ENCODE measurements around the gene PRKD1. TPM values are rescaled to one million over a fixed set of nuclear protein-coding genes. Genes with fewer than 3 reads are reported as not detected.

PRKD1 gene
- total and polyA plus RNA-seq, 10 of the 15 experiments (the other 5 are each of a cell fraction or from before 2014, with no cell fraction given) = 0.02 to 0.56 TPM; not detected in 8

- H3K9me3 ChIP-seq (replicated peaks; ENCODE audit: control insufficient read depth, insufficient read depth, low read length) = no peaks in the 10 kb centered on the region
- no peaks in the 10 kb centered on the region for H4K20me1 ChIP-seq (ENCODE audit: control insufficient read depth, insufficient read depth)
- FAIRE-seq = no peak
- 97% methylated on average over 2 of the region's 2 CpGs for WGBS (ENCODE audit: insufficient coverage, insufficient replicate concordance, low lambda C conversion rate, missing lambda C conversion rate)
- H3K4me1 ChIP-seq (ENCODE audit: control insufficient read depth, insufficient read depth, low read length) = no peaks in the 10 kb centered on the region
- ChIA-PET CTCF (interaction anchor here (1.0 kb wide), 1 partner anchor 669 kb away, joined by 4 read pairs; no protein-coding TSS in a partner anchor), RAD21 (ENCODE audit: unreplicated experiment) (no interaction called here), POLR2A (no interaction called here), SMC1A (ENCODE audit: uncharacterized antibody, unreplicated experiment) (interaction anchor here (1.6 to 1.9 kb wide), 2 partner anchors 8 to 898 kb away, joined by 3 to 4 read pairs; no protein-coding TSS in a partner anchor)
- H3K4me2 ChIP-seq (ENCODE audit: control insufficient read depth, insufficient read depth) = no peak overlapping the region
- TF ChIP-seq SP1 (IDR thresholded peaks at IDR 0.05; ENCODE audit: low read depth, low read length) = no peak
- no peak for DNase-seq (ENCODE audit: low read depth, low spot score)
- no peak overlapping the region for H3K27ac ChIP-seq (ENCODE audit: control insufficient read depth, insufficient read depth)
- intact Hi-C loops (cut with micrococcal nuclease; ENCODE audit: unreplicated experiment) (loop anchor here (10.0 kb wide), 1 partner anchor 531 kb away; no protein-coding TSS in a partner anchor), in situ Hi-C loops (cut with MboI) (no loop called here)
- no peaks in the 10 kb centered on the region for H3K36me3 ChIP-seq (ENCODE audit: control insufficient read depth in 2 of 2, insufficient read depth in 2 of 2, low read length in 1 of 2)
- no peaks in the 10 kb centered on the region for H3K79me2 ChIP-seq (ENCODE audit: control insufficient read depth, insufficient read depth, low read length)
- H3K27me3 ChIP-seq (replicated peaks in 1 of 2; ENCODE audit: control insufficient read depth in 2 of 2, insufficient read depth in 2 of 2, low read length in 1 of 2) = no peaks in the 10 kb centered on the region
- no peak overlapping the region for H2AFZ ChIP-seq (ENCODE audit: control insufficient read depth, low read depth, low read length)
- BruUV-seq (replicated peaks) = no TSS peak
- H3K9ac ChIP-seq (ENCODE audit: control insufficient read depth, insufficient read depth, low read length) = no peak overlapping the region
- no peak for ATAC-seq
- no peak overlapping the region for H3K4me3 ChIP-seq
Observed at GRCh38 chr14:29545714-29546113, 381.9 kb downstream of the PRKD1 start.

- Histone ChIP-seq H3K79me2 (ENCODE audit: control insufficient read depth, insufficient read depth, low read length) (no peaks in the 10 kb centered on the region), H3K27me3 (replicated peaks in 1 of 2; ENCODE audit: control insufficient read depth in 2 of 2, insufficient read depth in 2 of 2, low read length in 1 of 2) (no peaks in the 10 kb centered on the region), H3K9me3 (replicated peaks; ENCODE audit: control insufficient read depth, insufficient read depth, low read length) (no peaks in the 10 kb centered on the region), H2AFZ (ENCODE audit: control insufficient read depth, low read depth, low read length) (no peak overlapping the region), H3K4me3 (no peak overlapping the region), H3K9ac (ENCODE audit: control insufficient read depth, insufficient read depth, low read length) (no peak overlapping the region), H3K4me1 (ENCODE audit: control insufficient read depth, insufficient read depth, low read length) (no peaks in the 10 kb centered on the region), H3K4me2 (ENCODE audit: control insufficient read depth, insufficient read depth) (no peak overlapping the region), H3K36me3 (ENCODE audit: control insufficient read depth in 2 of 2, insufficient read depth in 2 of 2, low read length in 1 of 2) (no peaks in the 10 kb centered on the region), H3K27ac (ENCODE audit: control insufficient read depth, insufficient read depth) (no peak overlapping the region), H4K20me1 (ENCODE audit: control insufficient read depth, insufficient read depth) (no peaks in the 10 kb centered on the region)
- TF ChIP-seq RAD21 (IDR thresholded peaks at IDR 0.05; ENCODE audit: insufficient read depth, low read depth, low read length) (peak; percentile 46), EGR1 (IDR thresholded peaks at IDR 0.05; ENCODE audit: borderline replicate concordance in 1 of 2, low read depth in 2 of 2, low read length in 2 of 2) (no peak), CTCF (IDR thresholded peaks at IDR 0.05 in 2 of 3, conservative IDR thresholded peaks at IDR 0.05 in 1 of 3; ENCODE audit: control insufficient read depth in 2 of 3, extremely low read depth in 1 of 3, insufficient read depth in 1 of 3, low read depth in 3 of 3, low read length in 3 of 3) (peak in 2 of 3 experiments; percentile 11 to 23; a peak in 1 of 6 replicates), SMC3 (IDR thresholded peaks at IDR 0.05; ENCODE audit: borderline replicate concordance, low read length) (peak; percentile 33; the same call in 1 of the 2 replicates), SMAD5 (IDR thresholded peaks at IDR 0.05; ENCODE audit: low read depth) (no peak)
- POLR2A ChIA-PET = no interaction called here
- RAD21 ChIA-PET (ENCODE audit: unreplicated experiment) = no interaction called here
- in situ Hi-C loops (cut with MboI) (loop anchor here (5.0 kb wide), 1 partner anchor 780 kb away; no protein-coding TSS in a partner anchor), intact Hi-C loops (cut with micrococcal nuclease; ENCODE audit: unreplicated experiment) (loop anchor here (2.0 kb wide), 1 partner anchor 782 kb away; no protein-coding TSS in a partner anchor)
- no peak for ATAC-seq
- FAIRE-seq = no peak
- SMC1A ChIA-PET (ENCODE audit: uncharacterized antibody, unreplicated experiment) = no interaction called here
- BruUV-seq (replicated peaks) = no TSS peak
- CTCF ChIA-PET = interaction anchor here (0.8 kb wide), 1 partner anchor 783 kb away, joined by 3 read pairs; no protein-coding TSS in a partner anchor
- no peak for DNase-seq (ENCODE audit: low read depth, low spot score)
Observed at GRCh38 chr14:29536886-29537511, 390.6 kb downstream of the PRKD1 start.
